SH-SY5Y (cell line): ENCODE results near the gene LHX1.

Source experiments
- GATA2 ChIP-seq: IDR thresholded peaks from 2 replicates; pipeline ENCODE4 v1.6.1; 2011; ENCODE audit warnings: mild to moderate bottlenecking, low read depth, low read length
- GATA3 ChIP-seq: IDR thresholded peaks from 2 replicates; pipeline ENCODE4 v1.6.1; 2011; ENCODE audit warnings: low read depth, mild to moderate bottlenecking, low read length, moderate library complexity

DNA sequence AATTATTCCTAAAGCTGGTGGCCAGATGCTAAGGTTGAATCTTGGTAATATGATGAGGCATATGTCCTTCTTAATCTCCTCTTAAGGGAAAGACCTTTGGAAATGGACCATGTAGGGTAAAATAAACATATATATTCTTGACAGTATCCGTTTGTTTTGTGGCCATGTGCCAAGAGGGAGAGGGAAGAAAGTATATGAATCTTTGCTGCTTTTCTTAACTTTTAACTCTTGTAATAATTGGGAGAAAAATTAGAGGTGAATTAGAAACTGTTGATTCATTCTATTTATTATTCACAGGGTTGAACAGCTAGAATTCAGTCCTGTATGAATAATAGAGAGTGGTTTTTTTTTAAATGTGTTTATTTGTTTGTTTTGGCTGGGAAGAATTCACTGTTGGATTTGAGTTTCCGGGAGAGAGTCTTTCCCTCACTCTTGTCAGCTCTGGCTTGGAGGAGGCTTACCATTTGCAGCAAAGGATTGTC is 43.0 kb downstream of the LHX1 start:
- no peak for TF ChIP-seq GATA3
- no peak for TF ChIP-seq GATA2
